Measurements from ENCODE around the gene ARHGAP27. TPM values are rescaled to one million over a fixed set of nuclear protein-coding genes. Genes with fewer than 3 reads are reported as not detected.

ARHGAP27 gene
- total and polyA plus RNA-seq, 11 donors, result 16.3 to 39.4 (median 25.3) TPM

GRCh38 chr17:45406107-45406506 is 26.6 kb downstream of the ARHGAP27 start:
- no peak for DNase-seq
- peak overlapping the region in 2 of 12 donors; percentile 25 to 26 for H3K4me3 ChIP-seq
- no peak for ATAC-seq

GRCh38 chr17:45405250-45406086 is 27.2 kb downstream of the ARHGAP27 start:
- 59 to 67% (median 63%) methylated on average over 25 to 48 of the region's 48 CpGs for WGBS, 4 donors
- H3K27ac ChIP-seq, result no peak overlapping the region
- peaks cover 0 to 59% (median 49%) of the 10 kb centered on the region in 9 donors for H3K36me3 ChIP-seq
- H3K27me3 ChIP-seq, result no peaks in the 10 kb centered on the region
- DNase-seq, result peak in 1 of 5 donors; percentile 33
- TF ChIP-seq, protein P1, sequence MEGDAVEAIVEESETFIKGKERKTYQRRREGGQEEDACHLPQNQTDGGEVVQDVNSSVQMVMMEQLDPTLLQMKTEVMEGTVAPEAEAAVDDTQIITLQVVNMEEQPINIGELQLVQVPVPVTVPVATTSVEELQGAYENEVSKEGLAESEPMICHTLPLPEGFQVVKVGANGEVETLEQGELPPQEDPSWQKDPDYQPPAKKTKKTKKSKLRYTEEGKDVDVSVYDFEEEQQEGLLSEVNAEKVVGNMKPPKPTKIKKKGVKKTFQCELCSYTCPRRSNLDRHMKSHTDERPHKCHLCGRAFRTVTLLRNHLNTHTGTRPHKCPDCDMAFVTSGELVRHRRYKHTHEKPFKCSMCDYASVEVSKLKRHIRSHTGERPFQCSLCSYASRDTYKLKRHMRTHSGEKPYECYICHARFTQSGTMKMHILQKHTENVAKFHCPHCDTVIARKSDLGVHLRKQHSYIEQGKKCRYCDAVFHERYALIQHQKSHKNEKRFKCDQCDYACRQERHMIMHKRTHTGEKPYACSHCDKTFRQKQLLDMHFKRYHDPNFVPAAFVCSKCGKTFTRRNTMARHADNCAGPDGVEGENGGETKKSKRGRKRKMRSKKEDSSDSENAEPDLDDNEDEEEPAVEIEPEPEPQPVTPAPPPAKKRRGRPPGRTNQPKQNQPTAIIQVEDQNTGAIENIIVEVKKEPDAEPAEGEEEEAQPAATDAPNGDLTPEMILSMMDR (IDR thresholded peaks at IDR 0.05), result no peak
- TF ChIP-seq POLR2A (IDR thresholded peaks at IDR 0.05), result no peak
- no peaks in the 10 kb centered on the region for H3K9me3 ChIP-seq
- H3K4me1 ChIP-seq, result peaks cover 0 to 49% (median 34%) of the 10 kb centered on the region in 12 donors
- intact Hi-C loops (cut with DNase I), result no loop called here
- peak in 2 of 4 donors; percentile 19 to 40 for ATAC-seq
- peak overlapping the region in 6 of 12 donors; percentile 13 to 31 (median 24) for H3K4me3 ChIP-seq

More at GRCh38 chr17:45406107-45406506, 26.6 kb downstream of the ARHGAP27 start:
- peaks cover 0 to 53% (median 44%) of the 10 kb centered on the region in 9 donors for H3K36me3 ChIP-seq
- H3K4me1 ChIP-seq, result peaks cover 4 to 55% (median 40%) of the 10 kb centered on the region in 12 donors
- TF ChIP-seq POLR2A (IDR thresholded peaks at IDR 0.05), result no peak
- TF ChIP-seq, protein P1 (IDR thresholded peaks at IDR 0.05), result no peak
- H3K9me3 ChIP-seq, result no peaks in the 10 kb centered on the region
- 85 to 90% (median 87%) methylated on average over 7 of the region's 7 CpGs for WGBS, 4 donors
- intact Hi-C loops (cut with DNase I), result no loop called here
- no peaks in the 10 kb centered on the region for H3K27me3 ChIP-seq
- H3K27ac ChIP-seq, result no peak overlapping the region

GRCh38 chr17:45404870-45405249 is 27.8 kb downstream of the ARHGAP27 start:
- peak in 1 of 5 donors; percentile 22 for DNase-seq
- Histone ChIP-seq H3K4me1 (peaks cover 0 to 45% (median 28%) of the 10 kb centered on the region in 12 donors), H3K27ac (no peak overlapping the region), H3K4me3 (no peak overlapping the region), H3K36me3 (peaks cover 0 to 66% (median 50%) of the 10 kb centered on the region in 9 donors), H3K27me3 (no peaks in the 10 kb centered on the region), H3K9me3 (no peaks in the 10 kb centered on the region)
- TF ChIP-seq, protein P1 (IDR thresholded peaks at IDR 0.05), result no peak
- no peak for TF ChIP-seq POLR2A (IDR thresholded peaks at IDR 0.05)
- ATAC-seq, result no peak
- intact Hi-C loops (cut with DNase I), result no loop called here
- WGBS, 4 donors, result 73 to 77% (median 76%) methylated on average over 12 to 14 of the region's 14 CpGs

DNA sequence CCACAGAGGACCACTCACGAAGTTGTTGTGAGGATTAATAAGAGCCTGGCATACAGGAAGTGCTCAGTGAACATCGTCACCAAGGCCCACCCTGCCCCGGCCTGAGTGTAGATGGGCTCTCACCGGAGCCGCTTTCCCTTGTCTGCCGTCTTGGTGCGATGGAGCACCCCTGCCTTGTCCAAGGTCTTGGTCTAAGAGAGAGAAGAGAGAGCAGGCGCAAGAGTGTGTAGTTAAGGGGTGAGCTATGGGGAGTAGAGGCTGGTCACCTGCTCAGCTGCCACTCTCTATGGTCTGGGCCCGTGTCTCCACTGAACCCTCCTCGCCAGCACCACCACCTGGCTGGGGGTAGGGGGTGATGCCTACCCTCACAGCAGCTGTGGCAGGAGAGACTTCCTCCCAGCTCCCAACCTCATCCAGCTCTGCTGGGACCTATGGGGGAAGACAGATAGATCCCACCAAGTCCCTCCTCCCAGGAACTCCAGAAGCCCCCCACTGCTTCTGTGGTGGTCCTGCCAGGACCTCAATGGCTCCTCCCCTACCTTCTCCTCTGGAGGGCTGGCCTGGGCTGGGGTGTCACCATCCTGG is 28.7 kb downstream of the ARHGAP27 start:
- Histone ChIP-seq H3K36me3 (peaks cover 0 to 74% (median 54%) of the 10 kb centered on the region in 9 donors), H3K4me1 (peaks cover 0 to 40% (median 19%) of the 10 kb centered on the region in 12 donors), H3K4me3 (no peak overlapping the region), H3K27ac (no peak overlapping the region), H3K9me3 (no peaks in the 10 kb centered on the region), H3K27me3 (no peaks in the 10 kb centered on the region)
- ATAC-seq (no peak), DNase-seq (peak in 1 of 5 donors; percentile 15)
- intact Hi-C loops (cut with DNase I), result no loop called here
- TF ChIP-seq, protein P1 (IDR thresholded peaks at IDR 0.05), result no peak
- no peak for TF ChIP-seq POLR2A (IDR thresholded peaks at IDR 0.05)
- 92 to 96% (median 95%) methylated on average over 10 of the region's 10 CpGs for WGBS, 4 donors
